ENCODE measurements around the gene KATNIP.
"Not testable (repeated sequence)": the region's sequence is repeated elsewhere in the genome, so short reads cannot be mapped to it uniquely, and the experiment has no call there.

Gene KATNIP

GRCh38 chr16:27538528-27538927 is 11.4 kb upstream of the KATNIP start:
- DNase-seq (ENCODE audit: low read depth), result no peak

DNA sequence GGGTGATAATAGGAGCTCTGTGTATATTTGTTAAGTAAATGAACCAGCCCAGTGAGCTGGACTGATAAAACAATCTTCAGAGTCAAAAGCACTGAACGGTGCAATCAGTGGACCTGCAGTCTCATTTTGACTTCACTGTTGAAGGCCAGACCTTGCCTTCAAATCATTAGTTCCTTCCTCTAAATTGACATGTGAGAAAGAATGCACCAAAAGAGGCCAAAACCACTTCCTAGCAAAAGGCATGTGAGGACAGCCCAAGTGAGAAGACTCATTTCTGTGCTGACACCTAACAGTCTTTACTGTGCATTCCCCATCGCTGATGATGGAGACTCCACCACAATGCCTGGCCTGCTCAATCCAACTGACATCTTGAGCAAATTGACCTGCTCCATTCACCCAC is 10.8 kb upstream of the KATNIP start:
- no peak for DNase-seq (ENCODE audit: low read depth)

- no peak for DNase-seq (ENCODE audit: low read depth)
Measured at GRCh38 chr16:27539636-27540035, 10.3 kb upstream of the KATNIP start.

- no peak for DNase-seq (ENCODE audit: low read depth)
Measured at GRCh38 chr16:27543801-27544200, 6.1 kb upstream of the KATNIP start.

DNA sequence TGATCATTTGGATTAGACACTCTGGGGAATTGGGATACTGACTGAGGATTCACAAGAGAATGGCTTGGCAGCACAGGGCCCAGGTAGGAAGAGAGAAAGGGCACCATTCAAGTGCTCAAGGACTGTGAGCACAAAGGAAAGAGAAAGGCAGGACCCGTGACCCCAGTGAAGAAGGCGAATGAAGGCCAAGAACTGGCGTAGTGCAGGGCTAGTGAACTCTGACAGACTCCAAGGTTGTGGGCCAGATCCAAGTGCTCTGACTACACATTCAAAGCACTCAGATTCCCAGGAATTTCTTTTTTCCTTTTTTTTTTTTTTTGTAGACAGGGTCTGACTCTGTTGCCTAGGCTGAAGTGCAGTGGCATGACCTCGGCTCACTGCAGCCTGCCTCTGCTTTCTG is 5.3 kb upstream of the KATNIP start:
- no peak for DNase-seq (ENCODE audit: low read depth)

DNA sequence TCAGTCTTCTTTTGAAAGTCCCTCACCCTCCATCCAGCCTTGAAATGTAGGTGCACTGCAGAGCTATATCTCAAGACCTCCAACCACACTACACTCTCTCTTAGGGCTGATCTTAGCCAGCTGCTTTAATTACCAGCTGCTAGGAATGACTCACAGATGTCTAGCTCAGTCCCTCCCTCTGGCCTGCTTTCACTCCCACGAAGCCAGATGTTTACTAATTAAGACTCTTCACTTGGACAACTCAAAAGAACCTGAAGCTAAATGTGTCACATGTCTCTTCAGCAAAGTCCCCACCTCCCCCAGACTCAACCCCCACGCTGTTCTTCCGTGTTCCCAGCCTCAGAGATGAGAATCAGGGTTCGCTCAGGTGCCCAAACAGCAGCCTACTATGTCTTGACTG is 2.8 kb upstream of the KATNIP start:
- DNase-seq (ENCODE audit: low read depth), result no peak

GRCh38 chr16:27547851-27548250 is 2.1 kb upstream of the KATNIP start:
- no peak for DNase-seq (ENCODE audit: low read depth)

DNA sequence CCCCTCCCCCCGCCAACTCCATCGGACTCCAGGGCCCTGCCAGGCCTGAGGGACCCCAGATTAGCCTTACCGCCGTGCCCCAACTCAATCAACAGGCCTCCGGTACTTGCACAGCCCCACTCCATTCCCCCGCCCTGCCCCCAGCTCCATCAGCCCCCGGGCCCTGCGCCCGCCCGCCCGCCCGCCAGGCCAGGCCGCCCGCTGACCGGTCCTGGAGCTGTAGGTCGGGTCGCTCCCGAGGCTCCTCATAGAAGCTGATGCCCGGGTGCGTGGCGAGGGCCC is 539 bp upstream of the KATNIP start:
- no peak for DNase-seq (ENCODE audit: low read depth)

GRCh38 chr16:27550582-27550920 is 607 bp downstream of the KATNIP start:
- DNase-seq (ENCODE audit: low read depth), result no peak

GRCh38 chr16:27551036-27551435 is 1.1 kb downstream of the KATNIP start:
- no peak for DNase-seq (ENCODE audit: low read depth)

DNA sequence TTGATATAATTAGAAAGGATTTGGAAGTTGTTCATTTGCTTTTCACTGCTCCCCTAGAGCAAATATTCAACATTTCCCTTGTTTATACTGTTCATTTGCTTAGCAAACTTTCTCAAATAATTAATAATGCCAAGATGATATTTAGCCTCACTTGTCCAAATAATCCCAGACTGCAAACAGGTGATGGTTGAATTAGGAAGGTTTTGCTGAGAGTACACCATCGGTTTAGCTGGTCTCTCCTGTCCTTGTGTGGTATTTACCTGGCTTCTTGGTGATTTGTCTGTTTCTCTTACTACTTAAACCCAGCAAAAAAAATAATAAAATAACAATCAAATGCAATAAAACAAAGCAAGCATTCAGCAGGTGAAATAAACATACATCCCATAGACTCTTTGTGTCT is 6.5 kb downstream of the KATNIP start:
- no peak for DNase-seq (ENCODE audit: low read depth)

GRCh38 chr16:27558434-27558833 is 8.5 kb downstream of the KATNIP start:
- DNase-seq (ENCODE audit: low read depth), result no peak

GRCh38 chr16:27558932-27559331 is 9.0 kb downstream of the KATNIP start:
- DNase-seq (ENCODE audit: low read depth), result no peak

DNA sequence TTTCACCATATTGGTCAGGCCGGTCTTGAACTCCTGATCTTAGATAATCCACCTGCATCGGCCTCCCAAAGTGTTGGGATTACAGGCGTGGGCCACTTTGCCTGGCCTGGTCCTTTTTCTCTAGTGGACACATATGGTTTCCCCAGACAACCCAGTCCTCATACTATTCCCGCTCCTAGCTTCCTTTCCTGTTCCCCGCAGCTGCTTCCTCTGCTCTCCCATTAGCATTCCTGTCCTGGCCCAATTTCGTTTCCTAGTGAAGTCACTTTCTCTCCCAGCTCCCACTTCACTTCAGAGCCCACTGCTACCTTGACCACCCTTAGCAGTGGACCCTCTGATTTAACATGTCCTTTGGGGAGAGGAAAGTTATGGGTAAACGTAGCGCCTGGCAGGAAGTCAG is 11.3 kb downstream of the KATNIP start:
- DNase-seq (ENCODE audit: low read depth), result no peak

DNA sequence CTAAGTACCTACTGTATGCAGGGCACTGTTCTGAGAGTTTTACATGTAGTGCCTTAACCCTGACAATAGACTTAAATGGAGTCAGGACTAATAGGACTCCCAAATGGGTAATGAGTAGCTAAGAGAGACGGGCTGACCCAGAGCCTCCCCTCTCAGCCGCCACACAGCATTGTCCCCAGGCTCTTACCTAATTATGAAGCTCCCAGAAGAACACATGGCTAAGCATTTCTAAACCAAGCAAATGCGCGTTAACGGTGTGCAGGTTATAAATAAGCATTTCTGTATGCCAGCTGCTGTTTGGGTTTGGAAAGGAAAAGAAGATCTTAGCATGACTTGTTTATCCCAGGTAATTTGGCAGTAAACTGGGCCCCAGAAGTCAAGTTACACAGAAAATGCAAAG is 14.3 kb downstream of the KATNIP start:
- no peak for DNase-seq (ENCODE audit: low read depth)

DNA sequence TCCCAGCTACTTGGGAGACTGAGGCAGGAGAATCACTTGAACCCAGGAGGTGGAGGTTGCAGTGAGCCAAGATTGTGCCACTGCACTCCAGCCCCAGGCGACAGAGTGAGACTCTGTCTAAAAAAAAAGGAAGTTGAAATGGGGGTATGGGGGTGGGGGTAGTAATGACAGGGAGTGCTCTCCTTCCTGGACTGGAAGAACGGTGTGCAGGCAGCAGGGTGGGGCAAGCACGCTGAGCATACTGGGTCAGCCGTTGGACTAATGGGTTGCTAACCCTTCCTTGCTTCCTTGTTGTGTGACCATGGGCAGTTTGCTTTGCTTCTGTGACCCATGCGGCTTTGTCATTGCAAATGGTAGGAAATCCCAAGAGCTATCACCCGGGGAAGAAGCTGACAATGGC is 16.5 kb downstream of the KATNIP start:
- DNase-seq (ENCODE audit: low read depth), result no peak

DNA sequence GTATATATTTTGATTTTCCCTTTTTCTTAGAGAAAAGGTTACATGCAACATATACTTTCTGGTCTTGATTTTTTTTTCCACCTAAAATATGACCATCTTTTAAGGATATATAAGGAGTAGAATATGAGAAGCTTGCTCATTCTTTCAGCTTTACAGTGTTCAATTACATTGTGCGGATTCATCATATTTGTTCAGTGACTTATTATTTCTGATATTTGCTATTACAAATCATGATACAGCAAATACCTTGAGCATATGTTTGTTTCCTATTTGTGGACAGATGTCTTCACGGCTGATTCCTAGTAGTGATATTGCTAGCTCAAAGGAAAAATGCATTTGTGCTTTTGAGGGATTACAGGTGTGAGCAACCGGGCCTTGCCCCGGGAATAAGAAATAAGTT is 18.1 kb downstream of the KATNIP start:
- no peak for DNase-seq (ENCODE audit: low read depth)

DNA sequence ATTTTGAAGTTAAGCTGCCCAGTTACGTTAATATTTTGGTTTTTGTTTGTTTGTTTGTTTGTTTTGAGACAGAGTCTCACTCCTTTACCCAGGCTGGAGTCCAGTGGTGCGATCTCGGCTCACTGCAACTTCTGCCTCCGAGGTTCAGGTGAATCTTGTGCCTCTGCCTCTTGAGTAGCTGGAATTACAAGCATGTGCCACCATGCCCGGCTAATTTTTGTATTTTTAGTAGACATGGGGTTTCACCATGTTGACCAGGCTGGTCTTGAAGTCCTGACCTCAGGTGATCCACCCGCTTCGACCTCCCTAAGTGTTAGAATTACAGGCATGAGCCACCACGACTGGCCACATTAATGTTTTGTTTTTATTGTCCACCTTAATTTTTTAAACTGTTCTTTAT is 21.0 kb downstream of the KATNIP start:
- not testable (repeated sequence) for DNase-seq (ENCODE audit: low read depth)

DNA sequence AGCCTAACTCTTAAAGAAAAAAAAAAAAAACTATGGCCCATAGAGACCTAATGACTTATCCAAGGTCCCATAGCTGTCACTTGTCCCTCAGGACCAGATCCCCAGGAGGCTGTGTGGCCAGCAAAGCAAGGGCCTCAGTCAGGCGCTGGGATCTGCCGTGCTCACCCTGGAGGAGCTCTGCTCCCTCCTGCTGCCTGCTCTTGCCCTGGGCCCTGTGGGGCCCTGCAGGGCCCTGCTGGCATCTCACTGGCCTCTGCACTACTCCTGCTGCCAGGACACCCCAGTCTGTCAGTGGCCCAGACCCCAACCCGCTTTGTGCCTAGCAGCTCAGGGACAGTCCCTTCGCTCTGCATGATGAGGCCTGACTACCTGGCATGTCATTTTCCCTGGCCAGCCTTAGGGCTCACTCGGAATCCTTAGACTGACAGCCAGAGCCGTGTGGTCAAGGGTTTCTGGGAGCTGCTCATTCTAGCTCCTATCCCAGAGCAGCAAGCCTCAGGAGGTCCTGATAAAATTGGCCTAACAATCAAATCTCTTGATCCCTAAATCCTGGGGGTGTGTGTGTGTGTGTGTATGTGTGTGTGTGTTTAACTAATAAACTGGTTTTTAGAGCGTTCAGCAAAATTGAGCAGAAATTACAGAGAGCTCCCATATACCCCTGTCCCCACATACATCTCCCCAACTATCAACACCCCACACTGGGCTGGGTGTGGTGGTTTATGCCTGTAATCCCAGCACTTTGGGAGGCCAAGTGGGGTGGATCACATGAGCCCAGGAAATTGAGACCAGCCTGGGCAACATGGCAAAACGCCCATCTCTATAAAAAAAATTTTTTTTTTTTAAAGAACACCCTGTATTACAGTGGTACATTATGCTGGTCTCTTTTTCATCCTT is 21.7 kb downstream of the KATNIP start:
- no peak for DNase-seq (ENCODE audit: low read depth)

DNA sequence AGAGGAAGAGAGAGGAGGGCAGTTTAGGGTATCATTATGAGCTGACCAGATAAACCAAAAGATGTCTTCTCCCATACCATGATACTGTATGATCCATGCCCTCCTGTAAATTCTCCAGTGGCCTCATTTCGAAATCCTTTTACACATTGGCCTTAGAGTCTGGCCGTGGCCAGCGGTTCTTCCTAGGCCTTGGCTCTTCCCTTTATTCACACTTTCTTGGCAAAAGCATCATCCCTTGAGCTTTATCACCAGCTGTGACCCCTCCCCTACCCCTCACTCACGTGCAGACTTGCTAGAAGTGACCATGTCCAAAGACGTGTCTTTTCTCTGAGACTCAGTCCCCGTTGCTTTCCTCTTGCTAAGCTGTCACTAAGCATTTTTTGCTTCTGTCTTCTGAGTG is 22.8 kb downstream of the KATNIP start:
- no peak for DNase-seq (ENCODE audit: low read depth)

DNA sequence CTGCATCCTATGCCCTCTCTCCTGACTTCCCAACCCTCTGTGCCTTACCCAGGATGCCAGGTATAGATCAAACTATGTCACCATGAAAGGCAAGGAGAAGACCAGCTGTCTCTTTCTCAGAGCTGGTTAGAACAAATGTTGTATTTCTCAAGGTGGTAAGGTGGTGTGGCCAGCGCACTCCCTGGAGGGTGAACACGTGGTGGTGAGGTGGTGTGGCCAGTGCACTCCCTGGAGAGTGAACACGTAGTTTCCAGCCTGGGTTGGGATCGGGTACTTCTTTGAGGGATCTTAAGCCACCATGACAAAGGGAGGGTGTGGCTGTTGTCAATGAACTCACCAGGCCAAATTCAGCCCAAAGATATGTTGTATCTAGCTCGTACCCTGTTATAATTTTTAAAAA is 26.8 kb downstream of the KATNIP start:
- no peak for DNase-seq (ENCODE audit: low read depth)

- no peak for DNase-seq (ENCODE audit: low read depth)
Measured at GRCh38 chr16:27579087-27579980, 29.4 kb downstream of the KATNIP start.

DNA sequence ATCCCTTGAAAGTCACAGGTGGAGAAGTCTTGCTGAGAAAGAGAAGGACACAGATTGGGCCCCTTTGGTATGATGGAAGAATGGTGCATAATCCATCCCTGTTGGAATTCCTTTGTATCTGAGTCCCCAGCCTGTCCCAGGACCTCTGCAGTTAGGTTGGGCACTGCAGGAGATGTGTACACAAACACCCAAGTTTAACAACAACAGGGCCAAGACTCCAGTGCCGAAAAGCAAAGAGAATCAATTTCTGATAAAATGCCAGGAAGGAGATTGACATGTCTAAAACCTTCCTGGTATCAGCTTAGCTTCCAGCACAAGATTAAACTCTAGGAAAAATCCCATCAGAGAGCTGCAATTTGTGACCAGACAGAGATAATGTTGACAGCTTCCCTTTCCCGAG is 32.9 kb downstream of the KATNIP start:
- DNase-seq (ENCODE audit: low read depth), result no peak

- DNase-seq (ENCODE audit: low read depth), result no peak
Measured at GRCh38 chr16:27583634-27584033, 33.7 kb downstream of the KATNIP start.

Data from T-helper 22 cell (primary cell).